HepG2 (cell line): ENCODE measurements around the gene C11orf86. TPM values are rescaled to one million over a fixed set of nuclear protein-coding genes. Genes with fewer than 3 reads are reported as not detected.

Experiments used
- ATAC-seq: fragments of 200-7000 bp; cut with Tn5 transposase; 3 replicates; pipeline ENCODE4 v1.9.1; 2020; ENCODE audit warnings: mild to moderate bottlenecking, moderate library complexity
- BruUV-seq: library from RNA; stranded (reverse); fragments of 400-500 nt; replicated peaks from 2 replicates; lab custom pipeline; 2021; lab: Mats Ljungman, UMichigan
- CTCF ChIA-PET: fragments of 300-600 bp; formaldehyde crosslinking; extraction: SDS; loops from one replicate; lab custom pipeline; 2021; ENCODE audit warnings: low total read pairs, inconsistent platforms, low intra/inter-chr PET ratio; lab: Yijun Ruan, JAX
- POLR2A ChIA-PET: fragments of 350-600 bp; sonication (Branson Sonifier 250); formaldehyde crosslinking; loops from one replicate; lab custom pipeline; 2020; ENCODE audit warnings: antibody characterized with exemption, inconsistent platforms; lab: Yijun Ruan, JAX
- DNase-seq: peaks from one replicate; pipeline ENCODE4 v3.0.0-alpha.2; 2015; ENCODE audit warnings: low spot score
- FAIRE-seq: peaks from 3 replicates; lab custom pipeline; 2011; peaks lifted over from hg19 to GRCh38; lab: Jason Lieb, UNC
- H2AFZ ChIP-seq: one replicate; pipeline ENCODE4 v1.6.1; 2011; ENCODE audit warnings: low read length, inconsistent platforms
- H3K27ac ChIP-seq: fragments of 300-600 bp; 3 replicates; pipeline ENCODE4 v1.8.0; 2011; ENCODE audit warnings: mixed run types, mild to moderate bottlenecking, mixed read lengths, low read length, inconsistent platforms; ENCODE audit not compliant: insufficient read depth; ENCODE audit errors: extremely low read length
- H3K27me3 ChIP-seq, 2 experiments: fragments of 200-600 bp in 1 of 2; 2 replicates in 1 of 2; 3 replicates in 1 of 2; pipeline versions ENCODE4 v1.6.0 to v1.8.0; 2011; ENCODE audit warnings: low read length in 2 of 2, mild to moderate bottlenecking in 2 of 2, moderate library complexity in 2 of 2, inconsistent platforms in 1 of 2; ENCODE audit not compliant: insufficient read depth in 2 of 2, control insufficient read depth in 1 of 2
- H3K36me3 ChIP-seq, 2 experiments: fragments of 200-600 bp in 1 of 2; replicated peaks in 1 of 2; 2 replicates in 1 of 2; 3 replicates in 1 of 2; pipeline versions ENCODE4 v1.5.1 to v1.8.0; 2011; ENCODE audit warnings: low read length in 2 of 2, inconsistent platforms in 1 of 2; ENCODE audit not compliant: insufficient read depth in 2 of 2, control insufficient read depth in 1 of 2
- H3K4me1 ChIP-seq: 2 replicates; pipeline ENCODE4 v1.5.1; 2012; ENCODE audit warnings: low read length, inconsistent platforms; ENCODE audit not compliant: insufficient read depth
- H3K4me2 ChIP-seq: 2 replicates; pipeline ENCODE4 v1.6.0; 2011; ENCODE audit warnings: low read depth, low read length, inconsistent platforms
- H3K4me3 ChIP-seq, 3 experiments: fragments of 200-600 bp in 1 of 3; sonication (generic), shearing (Covaris generic) in 1 of 3; replicated peaks in 1 of 3; 2 replicates each; pipeline ENCODE4 v1.5.1; 2011 to 2016; ENCODE audit warnings: low read length in 3 of 3, inconsistent platforms in 2 of 3, low read depth in 2 of 3, mild to moderate bottlenecking in 2 of 3, control low read depth in 1 of 3, mixed read lengths in 1 of 3; ENCODE audit not compliant: insufficient read depth in 1 of 3
- H3K79me2 ChIP-seq: one replicate; pipeline ENCODE4 v1.6.1; 2011; ENCODE audit warnings: low read length, inconsistent platforms; ENCODE audit not compliant: insufficient read depth
- H3K9ac ChIP-seq: 2 replicates; pipeline ENCODE4 v1.6.0; 2011; ENCODE audit warnings: mild to moderate bottlenecking, low read depth, low read length, inconsistent platforms; ENCODE audit not compliant: insufficient read depth
- H3K9me3 ChIP-seq: 2 replicates; pipeline ENCODE4 v1.5.1; 2012; ENCODE audit warnings: mild to moderate bottlenecking, low read length
- H4K20me1 ChIP-seq: 2 replicates; pipeline ENCODE4 v1.6.0; 2011; ENCODE audit warnings: inconsistent platforms, mild to moderate bottlenecking, low read length, moderate library complexity; ENCODE audit not compliant: insufficient read depth
- ATF2 ChIP-seq: sonication (generic); formaldehyde crosslinking; IDR thresholded peaks from 2 replicates; pipeline ENCODE4 v1.4.0; 2020; ENCODE audit warnings: missing genetic modification reagents
- ETV5 ChIP-seq: IDR thresholded peaks from 2 replicates; pipeline ENCODE4 v1.6.1; 2018; ENCODE audit warnings: missing biosample characterization, missing genetic modification reagents, inconsistent platforms, borderline replicate concordance
- HDAC6 ChIP-seq: fragments of 200-600 bp; sonication (generic); IDR thresholded peaks from 2 replicates; pipeline ENCODE4 v1.7.0; 2017; ENCODE audit warnings: mild to moderate bottlenecking, antibody characterized with exemption, low read length, low read depth
- HMG20B ChIP-seq: conservative IDR thresholded peaks from 2 replicates; pipeline ENCODE4 v1.6.1; 2016; ENCODE audit warnings: missing genetic modification reagents, missing compliant biosample characterization
- RELA ChIP-seq: sonication (generic); formaldehyde crosslinking; IDR thresholded peaks from 2 replicates; pipeline ENCODE4 v1.4.0; 2020; ENCODE audit warnings: missing genetic modification reagents
- SNAPC5 ChIP-seq: sonication (generic); formaldehyde crosslinking; IDR thresholded peaks from 2 replicates; pipeline ENCODE4 v1.8.1; 2023; ENCODE audit warnings: mild to moderate bottlenecking, missing genetic modification reagents, borderline replicate concordance
- SOX13 ChIP-seq, 3 experiments: fragments of 450-650 bp in 1 of 3; sonication (generic) in 1 of 3; formaldehyde crosslinking in 1 of 3; IDR thresholded peaks in 2 of 3; conservative IDR thresholded peaks in 1 of 3; 2 replicates each; pipeline versions ENCODE4 v1.5.0 to v1.6.1; 2016 to 2020; ENCODE audit warnings: antibody characterized with exemption in 1 of 3, mild to moderate bottlenecking in 1 of 3, missing compliant biosample characterization in 1 of 3, missing genetic modification reagents in 1 of 3, moderate library complexity in 1 of 3
- SOX5 ChIP-seq: IDR thresholded peaks from 2 replicates; pipeline ENCODE4 v1.6.1; 2016; ENCODE audit warnings: borderline replicate concordance
- SP5 ChIP-seq: IDR thresholded peaks from 2 replicates; pipeline ENCODE4 v1.6.1; 2016; ENCODE audit warnings: low read depth, borderline replicate concordance
- TERF1 ChIP-seq: sonication (generic); formaldehyde crosslinking; IDR thresholded peaks from 2 replicates; pipeline ENCODE4 v1.8.0; 2022; ENCODE audit warnings: mild to moderate bottlenecking, missing genetic modification reagents, moderate library complexity
- ZNF503 ChIP-seq: sonication (generic); formaldehyde crosslinking; IDR thresholded peaks from 2 replicates; pipeline ENCODE4 v1.4.0; 2020; ENCODE audit warnings: missing genetic modification reagents
- WGBS: methylation state at CpG from one replicate; pipeline ENCODE4 v1.1.6; 2017; ENCODE audit warnings: low lambda C conversion rate; 5-methylcytosine and 5-hydroxymethylcytosine counted together
- in situ Hi-C: cut with HindIII; loops from 2 replicates; pipeline ENCODE4 v1.10.0; 2017; ENCODE audit warnings: low pct_unique_long_range_greater_than_20kb; ENCODE audit not compliant: extremely low pct_ligation_motif_present
- intact Hi-C: fragments of 100-400 bp; cut with micrococcal nuclease; formaldehyde crosslinking; loops from one replicate; pipeline ENCODE4 v1.10.0; 2022; ENCODE audit not compliant: unreplicated experiment
- polyA plus RNA-seq, 8 experiments: library from polyadenylated mRNA; depleted of rRNA in 3 of 8; stranded (reverse) in 7 of 8; unstranded in 1 of 8; fragments of >200 nt; fragmentation: Illumina TruSeq in 4 of 8; extraction: Trizol in 4 of 8; gene quantifications; 2 replicates each; pipeline versions ENCODE4 v1.2.1 to v1.2.3, GENCODE V29; 2011 to 2016; ENCODE audit warnings: low read depth in 4 of 8, missing spikeins in 1 of 8, mixed read lengths in 1 of 8; ENCODE audit not compliant: insufficient read depth in 1 of 8
- total RNA-seq, 5 experiments: library from RNA; depleted of rRNA; stranded (reverse); fragments of >200 nt; fragmentation: Illumina TruSeq; extraction: Trizol; gene quantifications; 2 replicates each; pipeline ENCODE4 v1.2.3, GENCODE V29; 2016; ENCODE audit warnings: low read depth in 1 of 5
- TF ChIP-seq, protein P1 (sequence below): IDR thresholded peaks from 2 replicates; pipeline ENCODE4 v1.4.0; 2020; ENCODE audit warnings: mild to moderate bottlenecking, missing genetic modification reagents

The C11orf86 gene
- total and polyA plus RNA-seq, 2 of the 13 experiments (the other 11 are each of a cell fraction or from before 2014, with no cell fraction given) = 0.11 to 0.18 TPM

GRCh38 chr11:66981976-66982578 lies 7.0 kb downstream of the C11orf86 start:
- CTCF ChIA-PET = no interaction called here
- no peak for ATAC-seq
- TF ChIP-seq RELA (CRISPR knock-in tag) = no peak
- TF ChIP-seq ATF2 = no peak
- TF ChIP-seq, protein P1, sequence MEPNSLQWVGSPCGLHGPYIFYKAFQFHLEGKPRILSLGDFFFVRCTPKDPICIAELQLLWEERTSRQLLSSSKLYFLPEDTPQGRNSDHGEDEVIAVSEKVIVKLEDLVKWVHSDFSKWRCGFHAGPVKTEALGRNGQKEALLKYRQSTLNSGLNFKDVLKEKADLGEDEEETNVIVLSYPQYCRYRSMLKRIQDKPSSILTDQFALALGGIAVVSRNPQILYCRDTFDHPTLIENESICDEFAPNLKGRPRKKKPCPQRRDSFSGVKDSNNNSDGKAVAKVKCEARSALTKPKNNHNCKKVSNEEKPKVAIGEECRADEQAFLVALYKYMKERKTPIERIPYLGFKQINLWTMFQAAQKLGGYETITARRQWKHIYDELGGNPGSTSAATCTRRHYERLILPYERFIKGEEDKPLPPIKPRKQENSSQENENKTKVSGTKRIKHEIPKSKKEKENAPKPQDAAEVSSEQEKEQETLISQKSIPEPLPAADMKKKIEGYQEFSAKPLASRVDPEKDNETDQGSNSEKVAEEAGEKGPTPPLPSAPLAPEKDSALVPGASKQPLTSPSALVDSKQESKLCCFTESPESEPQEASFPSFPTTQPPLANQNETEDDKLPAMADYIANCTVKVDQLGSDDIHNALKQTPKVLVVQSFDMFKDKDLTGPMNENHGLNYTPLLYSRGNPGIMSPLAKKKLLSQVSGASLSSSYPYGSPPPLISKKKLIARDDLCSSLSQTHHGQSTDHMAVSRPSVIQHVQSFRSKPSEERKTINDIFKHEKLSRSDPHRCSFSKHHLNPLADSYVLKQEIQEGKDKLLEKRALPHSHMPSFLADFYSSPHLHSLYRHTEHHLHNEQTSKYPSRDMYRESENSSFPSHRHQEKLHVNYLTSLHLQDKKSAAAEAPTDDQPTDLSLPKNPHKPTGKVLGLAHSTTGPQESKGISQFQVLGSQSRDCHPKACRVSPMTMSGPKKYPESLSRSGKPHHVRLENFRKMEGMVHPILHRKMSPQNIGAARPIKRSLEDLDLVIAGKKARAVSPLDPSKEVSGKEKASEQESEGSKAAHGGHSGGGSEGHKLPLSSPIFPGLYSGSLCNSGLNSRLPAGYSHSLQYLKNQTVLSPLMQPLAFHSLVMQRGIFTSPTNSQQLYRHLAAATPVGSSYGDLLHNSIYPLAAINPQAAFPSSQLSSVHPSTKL (CRISPR knock-in tag) = peak; percentile 24; the same call in 1 of the 2 replicates
- TF ChIP-seq SOX13 (IDR thresholded peaks at IDR 0.05) = no peak
- TF ChIP-seq SOX13 (CRISPR knock-in tag; conservative IDR thresholded peaks at IDR 0.05 in 1 of 2, IDR thresholded peaks at IDR 0.05 in 1 of 2) = peak in 1 of 2 experiments; percentile 69; a peak in 2 of 4 replicates
- TF ChIP-seq SP5 = peak; percentile 46; the same call in 1 of the 2 replicates
- TF ChIP-seq SOX5 = peak; percentile 53; the same call in 1 of the 2 replicates
- TF ChIP-seq HMG20B (CRISPR knock-in tag) = no peak
- TF ChIP-seq ZNF503 (CRISPR knock-in tag) = no peak
- no peak for TF ChIP-seq SNAPC5
- TF ChIP-seq ETV5 = peak; percentile 22; the same call in 1 of the 2 replicates
- no peak for TF ChIP-seq HDAC6
- TF ChIP-seq TERF1 (CRISPR knock-in tag) = no peak

More at GRCh38 chr11:66981976-66982578, 7.0 kb downstream of the C11orf86 start:
- DNase-seq = peak; percentile 69
- in situ Hi-C loops = no loop called here
- POLR2A ChIA-PET = interaction anchor here (0.7 kb wide), 1 partner anchor 335 kb away, joined by 3 read pairs; no protein-coding TSS in a partner anchor
- WGBS = 6% methylated on average over 9 of the region's 9 CpGs
- peaks cover 4 to 26% of the 10 kb centered on the region in 2 experiments; a peak in 2 of 5 replicates for H3K27me3 ChIP-seq
- H3K4me1 ChIP-seq = peaks cover 17% of the 10 kb centered on the region
- peaks cover 17% of the 10 kb centered on the region for H3K9me3 ChIP-seq
- H3K27ac ChIP-seq = no peak overlapping the region
- H3K4me3 ChIP-seq = no peak overlapping the region
- H3K36me3 ChIP-seq = no peaks in the 10 kb centered on the region
- H3K79me2 ChIP-seq = no peaks in the 10 kb centered on the region
- H2AFZ ChIP-seq = no peak overlapping the region
- intact Hi-C loops = no loop called here
- no peak overlapping the region for H3K9ac ChIP-seq
- H3K4me2 ChIP-seq = peak overlapping the region; percentile 23; the same call in 1 of the 2 replicates
- no peaks in the 10 kb centered on the region for H4K20me1 ChIP-seq
- no peak for FAIRE-seq
- BruUV-seq = no TSS peak
